Activated CD4-positive, CD25-positive, alpha-beta regulatory T cell treated with anti-CD3 and anti-CD28 coated beads, Interleukin-2, amount 50 U/mL, for 16 hours (primary cell): ENCODE results near the gene DNMT3B.
"Not testable (repeated sequence)": the region's sequence is repeated elsewhere in the genome, so short reads cannot be mapped to it uniquely, and the experiment has no call there.

Experiments
- DNase-seq: peaks from one replicate; pipeline ENCODE4 v3.0.0-alpha.2; 2020; ENCODE audit warnings: low read depth, low spot score

DNMT3B gene

DNA sequence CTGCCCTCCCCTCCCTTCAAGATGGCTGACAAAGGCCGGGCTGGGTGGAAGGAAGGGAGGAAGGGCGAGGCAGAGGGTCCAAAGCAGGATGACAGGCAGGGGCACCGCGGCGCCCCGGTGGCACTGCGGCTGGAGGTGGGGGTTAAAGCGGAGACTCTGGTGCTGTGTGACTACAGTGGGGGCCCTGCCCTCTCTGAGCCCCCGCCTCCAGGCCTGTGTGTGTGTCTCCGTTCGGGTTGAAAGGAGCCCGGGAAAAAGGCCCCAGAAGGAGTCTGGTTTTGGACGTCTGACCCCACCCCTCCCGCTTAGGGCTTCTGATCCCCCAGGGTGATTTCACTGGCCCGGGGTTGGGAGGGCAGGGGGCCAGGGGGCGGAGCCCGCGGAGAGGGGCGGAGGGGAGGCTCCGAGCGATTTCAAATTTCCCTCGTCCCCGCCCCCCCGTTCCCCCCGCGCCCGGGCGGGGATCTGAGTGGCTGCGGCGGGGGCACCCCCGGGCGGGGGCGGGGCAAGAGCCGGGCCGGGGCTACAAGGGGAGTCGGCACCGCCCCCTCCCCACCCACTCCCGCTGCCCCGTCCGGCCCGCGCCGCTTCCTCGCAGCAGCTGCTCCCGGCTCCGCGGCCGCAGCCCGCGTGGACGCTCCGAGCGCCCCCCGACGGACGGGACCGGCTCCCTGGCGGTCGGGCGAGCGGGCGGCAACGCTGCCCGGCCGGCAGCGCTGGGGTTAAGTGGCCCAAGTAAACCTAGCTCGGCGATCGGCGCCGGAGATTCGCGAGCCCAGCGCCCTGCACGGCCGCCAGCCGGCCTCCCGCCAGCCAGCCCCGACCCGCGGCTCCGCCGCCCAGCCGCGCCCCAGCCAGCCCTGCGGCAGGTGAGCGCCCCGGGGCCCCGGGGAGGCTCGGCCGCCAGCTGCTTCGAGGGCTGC lies at the start of gene DNMT3B:
DNMT3B (plus strand) TSS at position 555 of the 923 bp plus-strand sequence. CDS start 17,939 bp downstream, outside the sequence.
- peak; percentile 33 for DNase-seq

DNA sequence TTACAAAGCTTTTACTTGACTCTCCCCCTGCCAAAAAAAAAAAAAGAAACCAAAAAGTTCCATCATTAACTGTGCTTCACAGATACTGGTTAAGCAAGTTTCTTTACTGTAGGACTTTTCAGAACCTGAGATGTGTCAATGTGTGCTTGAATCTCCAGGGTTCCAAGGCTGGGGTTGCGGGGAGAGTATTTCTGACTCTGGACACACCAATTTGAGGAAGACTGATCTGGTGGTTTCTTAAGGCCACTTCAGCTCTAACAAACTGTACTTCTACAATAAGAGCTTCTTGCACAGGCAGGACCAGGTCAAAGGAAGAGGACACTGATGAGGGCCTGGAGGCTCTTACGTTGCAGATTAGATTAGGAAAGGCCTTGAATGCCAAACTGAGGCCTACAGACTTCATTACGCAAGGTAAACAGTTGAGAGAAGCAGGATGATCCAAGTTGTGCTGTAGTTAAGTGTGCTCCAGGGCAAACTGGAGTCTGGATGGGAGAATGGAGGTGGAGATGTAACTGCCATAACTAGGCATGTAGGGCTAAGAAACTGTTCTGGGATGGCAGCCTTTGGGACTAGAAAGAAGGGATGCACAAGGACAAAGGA lies 43.3 kb upstream of the DNMT3B start:
- DNase-seq: no peak

DNA sequence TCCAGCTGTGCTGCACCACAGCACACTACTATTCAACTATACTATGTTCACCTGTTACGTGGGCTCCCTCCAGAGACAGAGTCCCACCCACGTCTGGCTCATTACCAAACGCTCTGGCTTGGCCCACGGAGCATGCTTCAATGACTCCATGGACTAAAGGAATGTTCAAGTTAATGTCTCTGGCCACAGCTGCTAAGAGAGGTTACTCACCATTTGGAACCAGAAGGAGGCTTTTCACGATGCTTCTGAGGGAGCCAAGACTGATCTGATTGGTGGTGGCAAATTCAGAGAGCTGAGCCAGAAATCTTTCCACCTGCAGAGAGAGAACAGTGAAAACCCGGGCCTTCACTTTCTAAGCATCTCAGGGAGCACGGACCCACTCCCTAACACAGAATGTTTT lies 34.5 kb upstream of the DNMT3B start:
- DNase-seq: no peak

DNA sequence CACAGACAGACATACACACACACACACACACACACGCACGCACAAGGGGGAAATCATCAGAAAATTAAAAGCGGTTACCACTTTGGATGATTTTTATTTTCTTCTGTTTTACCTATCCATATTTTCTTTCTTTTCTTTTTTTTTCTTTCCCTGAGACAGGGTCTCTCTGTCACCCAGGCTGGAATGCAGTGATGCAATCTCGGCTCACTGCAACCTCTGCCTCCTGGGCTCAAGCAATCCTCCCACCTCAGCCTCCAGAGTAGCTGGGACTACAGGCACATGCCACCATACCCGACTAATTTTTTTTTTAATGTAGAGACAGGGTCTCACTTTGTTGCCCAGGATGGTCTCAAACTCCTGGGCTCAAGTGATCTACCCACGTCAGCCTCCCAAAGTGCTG lies 33.8 kb upstream of the DNMT3B start:
- DNase-seq: not testable (repeated sequence)

DNA sequence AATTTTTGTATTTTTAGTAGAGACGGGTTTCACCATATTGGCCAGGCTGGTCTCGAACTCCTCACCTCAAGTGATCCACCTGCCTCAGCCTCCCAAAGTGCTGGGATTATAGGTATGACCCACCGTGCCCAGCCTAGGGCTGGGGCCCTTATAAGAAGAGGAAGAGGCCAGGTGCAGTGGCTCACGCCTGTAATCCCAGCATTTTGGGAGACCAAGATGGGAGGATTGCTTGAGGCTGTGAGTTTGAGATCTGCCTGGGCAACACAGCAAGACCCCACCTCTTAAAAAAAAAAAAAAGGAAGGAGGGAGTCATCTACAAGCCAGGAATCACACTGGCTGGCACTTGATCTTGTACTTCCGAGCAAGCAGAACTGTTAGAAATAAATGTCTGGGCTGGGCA lies 32.9 kb upstream of the DNMT3B start:
- DNase-seq: not testable (repeated sequence)

DNA sequence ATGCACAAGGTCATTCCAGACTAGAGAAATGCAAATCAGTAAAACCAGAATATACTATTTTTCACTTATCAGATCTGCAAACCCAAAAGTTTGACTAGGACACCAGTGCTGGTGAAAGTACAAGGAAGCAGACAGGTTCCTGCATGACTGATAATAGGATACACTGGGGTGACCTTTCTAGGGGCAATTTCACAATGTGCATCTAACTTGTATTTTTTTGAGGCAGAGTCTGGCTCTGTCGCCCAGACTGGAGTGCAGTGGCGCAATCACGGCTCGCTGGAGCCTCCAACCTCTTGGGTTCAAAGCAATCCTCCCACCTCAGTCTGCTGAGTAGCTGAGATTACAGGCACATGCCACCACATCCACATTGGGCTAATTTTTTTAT lies 30.3 kb upstream of the DNMT3B start:
- DNase-seq: no peak

DNA sequence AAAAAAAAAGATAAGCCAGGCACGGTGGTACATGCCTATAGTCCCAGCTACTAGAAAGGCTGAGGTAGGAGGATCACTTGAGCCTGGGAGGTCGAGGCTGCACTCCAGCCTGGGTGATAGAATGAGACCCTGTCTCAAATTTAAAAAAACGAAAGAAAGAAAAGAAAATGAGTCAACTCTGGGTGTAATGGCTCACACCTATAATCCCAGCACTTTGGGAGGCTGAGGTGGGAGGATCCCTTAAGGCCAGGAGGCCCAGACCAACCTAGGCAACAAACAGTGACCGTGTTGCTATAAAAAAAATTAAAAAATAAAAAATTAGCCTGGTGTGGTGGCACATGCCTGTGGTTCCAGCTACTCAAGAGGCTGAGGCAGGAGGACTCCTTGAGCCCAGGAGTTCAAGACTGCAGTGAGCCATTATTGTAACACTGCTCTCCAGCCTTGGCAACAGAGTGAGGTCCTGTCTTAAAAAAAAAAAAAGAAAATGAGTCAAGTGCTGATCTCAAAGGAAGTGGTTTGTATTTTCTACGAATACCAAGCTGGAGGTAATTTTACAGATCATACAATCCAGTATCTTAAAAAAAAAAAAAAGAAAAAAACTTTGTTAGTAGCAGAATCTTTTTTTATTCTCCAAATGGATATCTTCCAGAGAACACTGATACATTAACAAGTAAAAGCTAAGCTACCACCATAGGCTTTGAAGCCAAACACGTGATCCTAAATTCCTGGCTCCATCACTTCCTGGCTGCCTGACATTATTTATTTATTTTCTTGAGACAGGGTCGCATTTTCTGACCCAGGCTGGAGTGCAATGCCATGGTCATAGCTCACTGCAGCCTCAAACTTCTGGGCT lies 24.6 kb upstream of the DNMT3B start:
- peak; percentile 6 for DNase-seq

DNA sequence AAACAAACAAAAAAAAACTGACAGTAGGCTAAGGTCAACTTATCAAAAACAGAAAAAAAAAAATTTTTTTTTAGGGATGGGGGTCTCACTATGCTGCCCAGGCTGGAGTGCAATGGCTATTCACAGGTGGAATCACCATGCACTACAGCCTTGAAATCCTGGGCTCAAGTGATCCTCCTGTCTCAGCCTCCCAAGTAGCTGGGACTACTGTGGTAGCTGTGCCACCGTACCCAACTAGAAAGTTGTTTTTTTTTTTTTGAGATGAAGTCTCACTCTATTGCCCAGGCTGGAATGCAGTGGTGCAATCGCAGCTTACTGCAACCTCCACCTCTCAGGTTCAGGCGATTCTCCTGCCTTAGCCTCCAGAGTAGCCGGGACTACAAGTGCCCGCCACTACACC lies 21.0 kb upstream of the DNMT3B start:
- no peak for DNase-seq

DNA sequence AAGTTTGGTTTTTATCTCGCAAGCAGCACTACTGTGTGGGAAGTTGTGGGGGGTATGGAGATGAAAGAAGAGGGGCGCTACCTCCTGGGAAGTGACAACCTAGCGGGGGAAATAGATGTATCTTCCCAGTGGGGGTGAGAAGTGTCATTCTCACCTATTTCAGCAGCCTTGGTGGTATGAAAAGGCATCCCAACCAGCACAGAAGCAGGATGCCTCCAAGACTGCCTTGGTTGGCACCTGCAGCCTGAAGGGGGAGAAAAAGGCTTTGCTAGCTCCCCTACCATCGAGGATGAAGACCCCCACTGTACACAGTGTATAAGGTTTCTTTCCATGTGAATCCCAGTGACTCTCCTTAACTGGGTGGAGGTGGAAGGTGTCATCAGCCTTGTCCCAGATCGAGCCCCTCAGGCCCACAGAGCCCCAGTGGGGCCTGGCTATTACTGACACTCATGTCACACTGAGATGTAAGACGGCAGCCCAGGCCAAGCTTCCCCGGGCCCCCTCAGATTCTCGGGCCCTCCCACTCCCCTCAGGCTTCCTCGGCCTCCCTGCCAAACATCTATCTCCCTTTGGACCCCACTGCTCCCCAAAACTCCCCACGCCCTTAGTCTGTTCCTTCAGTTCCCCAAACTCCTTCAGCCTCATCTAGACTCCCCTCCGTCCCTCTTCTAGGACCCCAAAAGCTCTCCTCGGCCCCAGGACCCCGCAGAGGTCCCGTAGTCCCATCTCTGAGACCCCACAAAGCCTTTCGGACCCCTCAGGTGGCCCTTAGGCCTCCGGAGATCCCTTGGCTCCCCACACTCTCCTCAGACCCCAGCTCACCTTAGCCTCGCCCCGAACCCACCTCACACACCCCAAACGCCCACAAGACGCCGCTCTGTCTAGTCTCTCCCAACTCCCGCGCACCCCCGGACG lies 19.6 kb upstream of the DNMT3B start:
- no peak for DNase-seq

DNA sequence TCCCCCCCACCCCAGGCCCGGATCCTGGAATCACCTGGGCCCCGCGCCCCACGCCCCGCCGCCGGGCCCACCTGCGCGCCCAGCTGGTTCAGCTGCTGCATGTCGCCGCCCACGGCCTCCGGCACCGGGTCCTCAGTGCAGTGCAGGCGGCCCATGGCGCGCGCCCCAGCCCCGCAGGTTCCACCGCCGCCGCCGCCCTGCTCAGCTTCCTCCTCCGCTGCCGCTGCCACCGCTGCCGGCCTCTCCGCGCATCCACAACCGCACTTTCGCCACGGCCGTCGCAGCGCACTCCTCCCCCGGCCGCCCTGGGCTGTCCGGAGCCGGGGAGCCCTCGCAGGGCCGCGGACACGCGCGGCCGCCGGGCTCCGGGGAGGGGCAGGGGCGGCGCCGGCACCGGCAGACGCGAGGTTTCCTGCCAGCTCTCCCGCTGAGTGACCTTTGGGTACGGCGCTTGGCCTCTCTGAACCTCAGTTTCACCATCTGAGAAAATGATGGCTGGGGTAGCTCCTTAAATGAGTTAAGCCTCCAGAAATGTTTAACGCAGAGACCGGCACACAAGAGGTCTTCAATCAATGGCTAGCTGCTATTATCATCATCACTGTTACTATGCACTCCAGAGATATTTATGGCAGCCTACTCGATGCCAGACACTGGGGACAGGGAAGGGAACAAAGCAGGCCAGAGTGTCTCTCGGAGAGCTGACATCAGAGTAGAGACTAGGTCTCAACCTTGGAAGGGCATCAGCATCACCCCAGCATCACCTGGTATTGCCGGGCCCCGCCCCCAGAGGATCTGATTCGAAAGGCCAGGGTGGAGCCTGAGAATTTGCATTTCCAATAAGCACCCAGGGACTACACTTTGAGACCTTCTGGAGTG lies 18.7 kb upstream of the DNMT3B start, which contains the start of gene COMMD7:
COMMD7 (minus strand) TSS at position 231 of the 876 bp plus-strand sequence; CDS start at position 155, 76 bp downstream.
- DNase-seq: peak; percentile 39

DNA sequence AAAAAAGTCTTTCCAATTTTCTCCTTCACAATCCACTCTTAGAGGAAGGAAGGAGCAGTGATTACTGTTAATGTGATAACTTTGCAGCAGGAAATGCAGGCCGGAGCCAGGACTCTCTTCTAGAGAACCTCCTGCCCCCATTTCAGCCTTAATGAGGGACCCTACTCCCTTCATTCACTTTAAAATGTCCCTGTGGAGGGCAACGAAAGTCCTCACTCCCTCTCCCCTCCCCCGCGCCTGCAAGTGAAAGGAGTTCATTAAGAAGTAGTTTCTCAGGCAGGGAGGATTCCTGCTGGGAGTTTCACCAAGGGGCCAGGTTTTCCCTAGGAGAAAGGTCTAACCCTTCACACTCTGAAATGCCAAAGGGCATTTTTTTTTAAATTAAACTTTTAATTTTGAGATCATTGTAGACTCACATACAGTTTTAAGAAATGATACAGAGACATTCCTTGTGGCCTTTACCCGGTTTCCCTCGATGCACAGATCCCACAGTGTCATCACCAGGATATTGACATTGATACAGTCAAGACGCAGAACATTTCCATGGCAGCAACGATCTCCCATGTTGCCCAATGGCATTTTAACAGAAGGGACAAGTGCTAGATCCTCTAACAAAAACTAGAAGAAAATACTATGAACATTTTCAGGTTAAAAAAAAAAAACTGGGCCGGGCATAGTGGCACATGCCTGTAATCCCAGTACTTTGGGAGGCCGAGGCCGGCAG lies 12.1 kb upstream of the DNMT3B start:
- DNase-seq: no peak

DNA sequence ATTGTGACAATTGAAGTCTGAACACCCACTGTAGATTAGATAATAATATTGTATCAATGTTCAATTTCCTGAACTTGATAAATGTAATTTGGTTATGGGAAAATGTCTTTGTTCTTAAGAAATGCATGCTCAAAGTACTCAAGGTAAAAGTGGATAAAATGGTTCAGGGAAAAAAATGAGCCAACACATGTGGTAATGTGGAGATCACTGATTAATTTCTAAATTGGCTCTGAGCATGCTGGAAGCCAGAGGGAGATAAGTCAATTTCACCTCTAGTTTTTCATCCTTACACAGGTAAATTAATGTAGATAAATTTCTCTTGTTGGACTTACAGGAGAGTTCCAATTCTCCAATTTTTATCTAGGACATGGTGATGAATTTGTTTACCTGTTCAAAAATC lies 10.9 kb upstream of the DNMT3B start:
- no peak for DNase-seq

DNA sequence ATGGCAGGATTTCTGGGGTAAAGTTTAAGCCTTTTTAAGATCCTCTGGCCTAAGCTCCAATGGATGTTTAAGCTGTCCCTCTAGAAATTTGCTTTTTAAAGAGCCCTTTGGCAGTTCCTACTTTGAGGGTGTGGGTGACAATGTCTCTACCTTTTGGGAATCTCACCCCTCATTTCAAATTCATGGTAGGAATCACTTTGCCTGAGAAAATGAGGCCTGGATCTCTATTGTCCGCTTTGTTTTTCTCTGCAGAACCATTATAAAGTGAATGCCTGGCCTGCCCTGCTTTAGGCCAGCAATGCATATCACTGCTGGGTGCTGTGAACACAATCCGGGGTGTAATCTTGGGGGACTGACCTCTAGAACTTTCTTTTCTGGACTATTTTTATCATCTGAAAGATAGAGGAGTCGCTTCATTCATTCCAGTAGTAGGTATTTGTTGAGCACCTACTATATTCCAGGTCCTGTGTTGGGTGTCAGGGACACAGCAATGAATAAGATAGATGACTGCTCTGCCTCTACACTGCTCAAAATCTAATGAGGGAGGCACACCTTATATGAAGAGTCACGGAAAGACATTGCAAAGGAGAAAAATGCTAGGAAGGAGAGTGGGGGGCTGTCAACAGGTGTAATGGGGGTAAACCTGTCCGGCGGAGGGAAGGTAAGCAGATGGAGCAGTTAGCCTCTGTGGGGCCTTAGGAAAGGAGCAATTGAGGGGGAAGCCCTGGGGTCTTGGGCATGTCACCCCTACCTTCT lies 10.3 kb upstream of the DNMT3B start:
- no peak for DNase-seq

DNA sequence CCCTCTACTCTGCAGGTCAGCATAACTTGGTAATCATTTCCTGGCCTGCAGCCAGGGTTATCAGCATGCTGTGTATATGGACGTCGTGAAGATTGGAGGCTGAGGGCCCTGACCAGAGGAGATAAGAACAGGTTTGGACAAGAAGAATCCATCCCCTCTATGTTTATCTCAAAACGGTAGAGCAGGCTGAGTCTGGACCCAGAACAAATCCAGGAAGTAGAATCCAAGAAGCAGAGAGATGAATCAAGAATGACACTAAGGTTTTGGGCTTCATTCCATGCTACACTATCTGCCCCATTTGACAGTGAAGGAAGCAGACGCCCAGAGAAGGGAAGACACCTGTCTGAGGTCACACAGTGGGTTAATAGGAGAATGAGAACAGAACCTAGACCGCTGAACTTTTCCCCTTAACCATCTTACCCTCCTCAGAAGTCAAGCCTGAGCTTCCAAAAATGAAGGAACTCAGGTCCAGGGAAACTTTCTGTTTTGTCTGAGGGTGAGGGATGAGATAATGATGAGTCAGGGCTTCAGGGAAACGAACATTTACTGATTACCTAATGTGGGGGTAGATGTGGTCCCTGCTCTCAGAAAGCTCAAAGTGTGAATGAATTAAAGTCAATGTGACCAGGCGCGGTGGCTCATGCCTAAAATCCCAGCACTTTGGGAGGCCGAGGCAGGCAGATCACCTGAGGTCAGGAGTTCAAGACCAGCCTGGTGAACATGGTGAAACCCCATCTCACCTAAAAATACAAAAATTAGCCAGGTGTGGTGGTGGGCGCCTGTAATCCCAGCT lies 9.5 kb upstream of the DNMT3B start:
- DNase-seq: no peak

DNA sequence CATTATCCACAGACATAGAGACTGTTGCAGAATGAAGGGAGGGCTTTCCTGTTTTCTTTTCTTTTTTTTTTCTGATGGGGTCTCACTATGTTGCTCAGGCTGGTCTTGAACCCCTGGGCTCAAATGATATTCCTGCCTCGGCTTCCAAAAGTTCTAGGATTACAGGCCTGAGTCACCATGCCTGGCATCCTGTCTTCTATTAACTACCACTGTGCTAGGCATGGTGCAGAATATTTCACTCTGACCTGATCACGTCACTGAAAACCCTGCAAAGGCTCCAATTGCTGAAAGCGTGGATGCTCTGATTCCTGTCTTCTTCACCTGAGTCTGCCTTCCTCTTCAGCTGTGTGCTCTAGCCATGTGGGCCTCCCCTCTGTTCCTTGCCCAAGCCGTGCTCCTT lies 8.5 kb upstream of the DNMT3B start:
- no peak for DNase-seq

DNA sequence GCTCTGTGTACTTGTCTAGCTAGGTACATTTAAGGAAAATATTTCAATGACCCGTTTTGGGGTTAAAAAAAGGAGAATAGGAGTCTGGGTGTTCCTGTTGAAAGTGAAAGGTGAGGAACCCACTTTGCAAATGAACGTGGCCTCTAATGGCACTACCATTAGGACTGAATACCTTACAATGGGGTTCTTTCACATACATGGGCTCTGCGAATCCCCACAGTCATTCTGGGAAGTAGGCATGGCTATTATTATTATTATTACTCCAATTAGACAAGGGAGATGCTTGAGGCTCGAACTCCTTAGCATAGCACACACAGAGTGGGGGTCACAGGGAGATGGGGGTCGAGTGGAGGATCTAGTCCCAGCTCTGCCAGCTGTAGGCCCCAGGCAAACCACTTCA lies 6.0 kb upstream of the DNMT3B start:
- no peak for DNase-seq

DNA sequence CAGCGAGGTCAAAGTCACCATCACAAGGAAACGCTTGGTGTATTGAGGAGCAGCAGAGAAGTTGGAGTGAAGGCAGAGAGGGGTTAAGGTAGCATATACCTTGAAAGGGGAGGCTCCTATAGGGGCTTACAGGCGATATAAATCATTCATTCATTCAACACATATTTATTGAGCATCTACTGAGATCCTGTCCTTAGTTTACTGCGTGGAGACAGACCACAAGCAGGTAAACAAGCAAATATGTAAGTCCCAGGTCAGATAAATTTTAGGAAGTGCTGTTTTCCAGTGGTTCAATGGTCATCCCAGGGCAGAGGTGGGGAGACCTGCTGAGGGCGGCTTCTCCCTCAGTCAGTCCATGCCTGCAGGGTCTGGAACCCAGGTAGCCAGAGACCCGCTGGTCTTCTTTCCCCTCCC lies 761 bp upstream of the DNMT3B start:
- no peak for DNase-seq

DNA sequence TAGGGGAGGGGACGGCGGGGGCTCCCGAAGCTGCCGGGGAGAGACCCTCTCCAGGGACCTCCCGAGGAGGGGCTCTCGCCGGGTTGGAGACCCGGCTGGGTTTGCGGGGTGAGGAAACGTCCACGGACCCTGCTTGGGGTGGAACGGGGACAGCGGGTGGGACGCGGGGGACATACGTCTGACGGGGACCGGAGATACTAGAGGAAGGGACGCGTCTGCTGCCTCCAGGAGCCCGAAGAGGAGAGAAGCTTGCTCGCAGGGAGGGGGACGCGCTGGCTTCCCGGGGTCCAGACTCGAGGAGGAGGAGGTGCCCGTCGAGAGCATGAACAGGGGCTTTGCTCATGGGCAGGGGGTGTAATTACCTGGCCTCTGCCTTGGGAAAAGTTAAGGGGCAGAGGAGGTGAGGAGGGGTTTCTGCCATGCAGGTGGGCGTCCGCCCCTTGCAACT lies 593 bp downstream of the DNMT3B start:
- DNase-seq: no peak
